Endothelial cell (in vitro differentiated cells): ENCODE data around the gene H6PD. TPM values are rescaled to one million over a fixed set of nuclear protein-coding genes. Genes with fewer than 3 reads are reported as not detected.

Experiments
- DNase-seq: peaks from one replicate; pipeline ENCODE4 v3.0.0; 2021; ENCODE audit warnings: low spot score
- H3K27ac Mint-ChIP-seq: one replicate; pipeline ENCODE4 v1.8.0; 2021; ENCODE audit warnings: mixed read lengths, inconsistent platforms; ENCODE audit not compliant: unreplicated experiment
- H3K27me3 Mint-ChIP-seq: one replicate; pipeline ENCODE4 v1.8.0; 2021; ENCODE audit warnings: mild to moderate bottlenecking, moderate library complexity, mixed read lengths, inconsistent platforms; ENCODE audit not compliant: unreplicated experiment
- H3K36me3 Mint-ChIP-seq: one replicate; pipeline ENCODE4 v1.8.0; 2021; ENCODE audit warnings: mild to moderate bottlenecking, low read depth, mixed read lengths, inconsistent platforms; ENCODE audit not compliant: unreplicated experiment
- H3K4me1 Mint-ChIP-seq: one replicate; pipeline ENCODE4 v1.8.0; 2021; ENCODE audit warnings: mild to moderate bottlenecking, mixed read lengths, inconsistent platforms; ENCODE audit not compliant: unreplicated experiment
- H3K4me3 Mint-ChIP-seq: one replicate; pipeline ENCODE4 v1.8.0; 2021; ENCODE audit warnings: mild to moderate bottlenecking, mixed read lengths, inconsistent platforms; ENCODE audit not compliant: unreplicated experiment
- H3K9me3 Mint-ChIP-seq: one replicate; pipeline ENCODE4 v1.8.0; 2021; ENCODE audit warnings: mixed read lengths, inconsistent platforms; ENCODE audit not compliant: unreplicated experiment
- total RNA-seq: library from RNA; stranded (reverse); fragmentation: NEBNext Ultra II Directional; extraction: Animal tissue kit (Norgen Biotek cat#: 25700); gene quantifications from one replicate; pipeline ENCODE4 v1.2.1, GENCODE V29; 2021; ENCODE audit not compliant: unreplicated experiment
- TF ChIP-seq, protein P1 (sequence below): fragments of 200-600 bp; sonication (generic); IDR thresholded peaks from one replicate; pipeline ENCODE4 v1.5.0; 2021; ENCODE audit warnings: antibody characterized with exemption; ENCODE audit not compliant: unreplicated experiment

Gene H6PD
- total RNA-seq, 1 donor from 2014 or later = 18.6 TPM

DNA sequence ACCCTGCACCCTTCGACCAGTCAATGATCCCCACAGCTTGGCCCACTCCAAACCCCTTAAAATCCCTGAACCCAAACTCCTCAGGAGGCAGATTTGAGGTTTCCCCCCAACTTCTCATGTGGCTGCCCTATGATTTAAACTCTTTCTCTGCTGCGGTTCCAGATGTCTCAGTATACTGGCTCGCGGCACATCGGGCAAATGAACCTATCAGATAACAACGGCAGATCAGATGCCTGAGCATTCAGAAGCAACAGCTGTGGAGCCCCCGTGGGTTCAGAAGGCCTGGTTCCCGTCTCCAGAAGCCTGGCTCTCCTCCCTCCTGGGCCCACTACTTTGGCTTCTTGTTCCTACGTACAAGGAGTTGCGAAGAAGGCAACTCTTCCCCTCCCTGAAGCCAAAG lies 43.3 kb upstream of the H6PD start:
- no peak overlapping the region for H3K27ac Mint-ChIP-seq

GRCh38 chr1:9192578-9193232 lies 41.9 kb upstream of the H6PD start:
- Mint-ChIP-seq H3K4me1 (peaks cover 7% of the 10 kb centered on the region), H3K9me3 (no peaks in the 10 kb centered on the region), H3K4me3 (no peak overlapping the region), H3K36me3 (peaks cover 12% of the 10 kb centered on the region), H3K27ac (no peak overlapping the region), H3K27me3 (peaks cover 10% of the 10 kb centered on the region)
- TF ChIP-seq, protein P1, sequence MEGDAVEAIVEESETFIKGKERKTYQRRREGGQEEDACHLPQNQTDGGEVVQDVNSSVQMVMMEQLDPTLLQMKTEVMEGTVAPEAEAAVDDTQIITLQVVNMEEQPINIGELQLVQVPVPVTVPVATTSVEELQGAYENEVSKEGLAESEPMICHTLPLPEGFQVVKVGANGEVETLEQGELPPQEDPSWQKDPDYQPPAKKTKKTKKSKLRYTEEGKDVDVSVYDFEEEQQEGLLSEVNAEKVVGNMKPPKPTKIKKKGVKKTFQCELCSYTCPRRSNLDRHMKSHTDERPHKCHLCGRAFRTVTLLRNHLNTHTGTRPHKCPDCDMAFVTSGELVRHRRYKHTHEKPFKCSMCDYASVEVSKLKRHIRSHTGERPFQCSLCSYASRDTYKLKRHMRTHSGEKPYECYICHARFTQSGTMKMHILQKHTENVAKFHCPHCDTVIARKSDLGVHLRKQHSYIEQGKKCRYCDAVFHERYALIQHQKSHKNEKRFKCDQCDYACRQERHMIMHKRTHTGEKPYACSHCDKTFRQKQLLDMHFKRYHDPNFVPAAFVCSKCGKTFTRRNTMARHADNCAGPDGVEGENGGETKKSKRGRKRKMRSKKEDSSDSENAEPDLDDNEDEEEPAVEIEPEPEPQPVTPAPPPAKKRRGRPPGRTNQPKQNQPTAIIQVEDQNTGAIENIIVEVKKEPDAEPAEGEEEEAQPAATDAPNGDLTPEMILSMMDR = no peak
- no peak for DNase-seq

More for the DNA sequence above, 43.3 kb upstream of the H6PD start:
- Mint-ChIP-seq H3K4me1 (peaks cover 6% of the 10 kb centered on the region), H3K9me3 (no peaks in the 10 kb centered on the region), H3K4me3 (no peak overlapping the region), H3K36me3 (peaks cover 12% of the 10 kb centered on the region), H3K27me3 (peaks cover 3% of the 10 kb centered on the region)
- TF ChIP-seq, protein P1 = no peak
- DNase-seq = no peak

DNA sequence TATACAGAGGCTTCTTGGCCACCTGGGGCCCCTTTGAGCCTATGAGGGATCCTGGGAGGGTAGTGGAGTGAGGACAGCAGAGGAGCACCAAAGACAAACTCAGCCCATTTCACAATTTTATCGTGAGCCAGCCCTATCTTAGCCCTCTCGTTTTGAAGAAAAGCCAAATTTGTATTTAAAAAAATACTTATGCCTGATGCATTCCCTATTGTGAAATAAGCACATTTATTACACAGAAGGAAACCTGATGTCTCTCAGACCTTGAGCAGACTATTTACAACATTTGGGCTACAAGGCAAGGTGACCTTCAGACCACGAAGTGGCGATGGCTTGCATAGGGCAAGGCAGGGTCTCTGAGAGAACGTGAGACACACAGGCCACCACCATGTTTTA lies 41.3 kb upstream of the H6PD start:
- H3K9me3 Mint-ChIP-seq = no peaks in the 10 kb centered on the region
- TF ChIP-seq, protein P1 = no peak
- no peak for DNase-seq
- peaks cover 13% of the 10 kb centered on the region for H3K27me3 Mint-ChIP-seq
- peaks cover 12% of the 10 kb centered on the region for H3K36me3 Mint-ChIP-seq
- H3K4me1 Mint-ChIP-seq = peaks cover 7% of the 10 kb centered on the region
- no peak overlapping the region for H3K4me3 Mint-ChIP-seq
- no peak overlapping the region for H3K27ac Mint-ChIP-seq

- peaks cover 10% of the 10 kb centered on the region for H3K4me1 Mint-ChIP-seq
- H3K27ac Mint-ChIP-seq = no peak overlapping the region
- DNase-seq = no peak
- TF ChIP-seq, protein P1 = no peak
- peaks cover 12% of the 10 kb centered on the region for H3K36me3 Mint-ChIP-seq
- H3K9me3 Mint-ChIP-seq = no peaks in the 10 kb centered on the region
- no peak overlapping the region for H3K4me3 Mint-ChIP-seq
- H3K27me3 Mint-ChIP-seq = peaks cover 17% of the 10 kb centered on the region
These were observed 40.5 kb upstream of the H6PD start for GRCh38 chr1:9194024-9194423.

DNA sequence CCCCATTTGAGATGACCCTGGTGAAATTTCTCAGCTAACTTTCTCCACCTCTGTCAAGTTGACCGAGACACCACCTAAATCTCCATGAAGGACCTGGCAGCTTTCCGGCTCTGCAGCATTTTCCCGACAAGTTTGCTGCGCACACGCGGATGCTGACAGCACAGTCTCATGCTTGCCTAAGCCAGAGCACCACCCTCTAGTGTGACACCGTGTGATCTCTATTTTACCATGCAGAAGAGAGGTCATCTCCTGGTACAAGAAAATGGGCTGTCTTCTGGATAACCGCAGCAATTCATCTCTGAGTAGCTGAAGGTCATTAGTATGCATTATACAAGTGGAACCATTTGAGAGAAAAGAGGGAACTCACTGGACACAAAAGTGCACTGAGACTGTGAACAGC lies 38.9 kb upstream of the H6PD start:
- no peak overlapping the region for H3K27ac Mint-ChIP-seq
- no peaks in the 10 kb centered on the region for H3K9me3 Mint-ChIP-seq
- TF ChIP-seq, protein P1 = no peak
- no peak overlapping the region for H3K4me3 Mint-ChIP-seq
- peaks cover 4% of the 10 kb centered on the region for H3K36me3 Mint-ChIP-seq
- DNase-seq = no peak
- H3K27me3 Mint-ChIP-seq = peaks cover 25% of the 10 kb centered on the region
- H3K4me1 Mint-ChIP-seq = peaks cover 9% of the 10 kb centered on the region
